GM12801 (cell line): ENCODE results near the gene C20orf202.

Experiments
- CTCF ChIP-seq: IDR thresholded peaks from one replicate; pipeline ENCODE4 v1.5.1; 2011; ENCODE audit warnings: control low read depth; ENCODE audit not compliant: insufficient read length; ENCODE audit errors: extremely low read depth

Gene C20orf202

DNA sequence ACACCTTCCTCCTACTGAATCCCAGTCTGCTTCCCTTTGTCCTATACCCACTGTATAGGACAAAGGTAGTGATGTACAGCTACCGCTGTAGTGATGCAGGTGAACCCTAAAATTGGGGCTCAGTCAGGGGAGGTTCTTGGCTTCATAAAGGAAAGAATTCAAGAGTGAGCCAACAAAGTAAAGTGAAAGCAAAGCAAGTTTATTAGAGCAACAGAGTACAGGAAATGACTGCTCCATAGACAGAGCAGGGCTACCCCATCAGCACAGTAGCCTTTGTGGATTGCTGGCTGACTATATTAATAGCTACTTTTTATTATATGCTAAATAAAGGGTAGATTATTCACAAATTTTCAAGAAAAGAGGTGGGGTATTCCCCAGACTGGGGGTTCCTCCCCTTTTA is 3.3 kb upstream of the C20orf202 start:
- TF ChIP-seq CTCF: no peak

GRCh38 chr20:1203630-1204029 is 376 bp downstream of the C20orf202 start:
- no peak for TF ChIP-seq CTCF

GRCh38 chr20:1204113-1204512 is 859 bp downstream of the C20orf202 start:
- no peak for TF ChIP-seq CTCF

GRCh38 chr20:1204576-1204975 is 1.3 kb downstream of the C20orf202 start:
- no peak for TF ChIP-seq CTCF

GRCh38 chr20:1205802-1206201 is 2.5 kb downstream of the C20orf202 start:
- no peak for TF ChIP-seq CTCF

- no peak for TF ChIP-seq CTCF
Observed at GRCh38 chr20:1206366-1207148, 3.3 kb downstream of the C20orf202 start.

DNA sequence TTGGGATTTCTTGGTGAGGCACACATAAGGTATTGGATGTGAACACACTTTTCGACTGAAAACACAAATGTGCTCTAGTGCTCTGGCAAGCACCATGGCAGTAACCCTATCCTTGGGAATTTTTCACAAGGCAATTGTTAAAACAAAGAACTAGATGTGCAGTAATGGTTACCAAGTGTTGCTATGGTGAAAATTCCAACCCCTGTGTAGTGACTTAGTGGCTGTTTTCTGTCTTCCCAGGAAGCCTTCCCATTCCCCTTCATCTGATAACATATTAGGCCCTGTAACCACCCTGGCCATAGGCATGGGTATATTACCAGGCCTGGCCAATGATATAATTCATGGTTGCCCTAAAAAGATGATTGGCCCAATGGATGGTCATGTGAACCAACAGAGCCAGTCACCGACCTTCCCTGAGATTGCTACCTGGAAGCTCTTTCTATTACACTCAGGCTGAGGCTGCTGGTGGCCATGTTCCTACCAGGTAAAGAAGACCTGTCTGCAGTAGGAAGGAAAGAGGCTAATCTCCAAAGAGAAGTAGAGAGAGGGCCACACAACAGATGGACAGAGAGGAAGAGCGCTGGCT is 4.1 kb downstream of the C20orf202 start:
- no peak for TF ChIP-seq CTCF
